GM12891 (cell line): ENCODE data around the gene MZT2B.
"Not testable (repeated sequence)": the region's sequence is repeated elsewhere in the genome, so short reads cannot be mapped to it uniquely, and the experiment has no call there.

ENCODE experiments used
- POLR2A ChIP-seq: IDR thresholded peaks from 2 replicates; pipeline ENCODE4 v1.6.1; 2011; ENCODE audit warnings: low read depth, low read length, control low read depth
- POLR2AphosphoS5 ChIP-seq: IDR thresholded peaks from 2 replicates; pipeline ENCODE4 v1.6.1; 2011; ENCODE audit warnings: low read depth, low read length, control low read depth
- POU2F2 ChIP-seq: IDR thresholded peaks from 2 replicates; pipeline ENCODE4 v1.6.1; 2011; ENCODE audit warnings: low read depth, mild to moderate bottlenecking, control low read depth, low read length, moderate library complexity

DNA sequence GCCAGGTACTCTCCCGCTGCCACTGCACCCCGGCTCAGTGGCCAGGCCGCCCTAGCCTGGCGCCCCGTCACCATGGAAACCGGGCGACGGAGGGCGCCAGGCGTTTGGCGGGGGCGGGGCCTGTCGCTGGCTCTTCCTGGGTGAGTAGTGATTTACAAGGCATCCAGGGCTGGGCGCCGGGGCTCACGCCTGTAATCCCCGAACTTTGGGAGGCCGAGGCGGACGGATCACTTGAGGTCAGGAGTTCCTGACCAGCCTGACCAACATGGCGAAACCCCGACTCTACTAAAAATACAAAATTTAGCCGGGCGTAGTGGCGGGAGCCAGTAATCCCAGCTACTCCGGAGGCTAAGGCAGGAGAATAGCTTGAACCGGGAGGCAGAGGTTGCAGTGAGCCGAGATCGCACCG lies 37.1 kb upstream of the MZT2B start, which contains the start of gene CCDC74B:
- not testable (repeated sequence) for TF ChIP-seq POLR2A, POLR2AphosphoS5, POU2F2
